ENCODE data around the gene CDKN2B.
"Not testable (repeated sequence)": the region's sequence is repeated elsewhere in the genome, so short reads cannot be mapped to it uniquely, and the experiment has no call there.

The CDKN2B gene

GRCh38 chr9:21965401-21965951 lies 43.6 kb downstream of the CDKN2B start:
- peaks cover 90% of the 10 kb centered on the region for H3K27me3 Mint-ChIP-seq
- H3K27ac Mint-ChIP-seq, result peak overlapping the region; percentile 14
- H3K36me3 Mint-ChIP-seq (ENCODE audit: low read depth), result no peaks in the 10 kb centered on the region
- intact Hi-C loops (cut with micrococcal nuclease), result loop anchor here (10.0 kb wide), 1 partner anchor 151 kb away; no protein-coding TSS in a partner anchor
- H3K9me3 Mint-ChIP-seq, result no peaks in the 10 kb centered on the region
- H3K4me1 Mint-ChIP-seq (ENCODE audit: low read depth), result peaks cover 55% of the 10 kb centered on the region
- peak overlapping the region; percentile 67 for H3K4me3 Mint-ChIP-seq

- Mint-ChIP-seq H3K4me1 (ENCODE audit: low read depth) (peaks cover 49% of the 10 kb centered on the region), H3K27ac (peak overlapping the region; percentile 14)
Observed at GRCh38 chr9:21964925-21965385, 44.1 kb downstream of the CDKN2B start.

GRCh38 chr9:21961569-21961968 lies 47.5 kb downstream of the CDKN2B start:
- Mint-ChIP-seq H3K36me3 (ENCODE audit: low read depth) (no peaks in the 10 kb centered on the region), H3K4me1 (ENCODE audit: low read depth) (peaks cover 19% of the 10 kb centered on the region), H3K27ac (no peak overlapping the region), H3K4me3 (no peak overlapping the region), H3K9me3 (no peaks in the 10 kb centered on the region), H3K27me3 (peaks cover 68% of the 10 kb centered on the region)
- intact Hi-C loops (cut with micrococcal nuclease), result loop anchor here (10.0 kb wide), 1 partner anchor 147 kb away; no protein-coding TSS in a partner anchor

More at GRCh38 chr9:21964925-21965385, 44.1 kb downstream of the CDKN2B start:
- Mint-ChIP-seq H3K4me3 (peak overlapping the region; percentile 67), H3K9me3 (no peaks in the 10 kb centered on the region), H3K36me3 (ENCODE audit: low read depth) (no peaks in the 10 kb centered on the region), H3K27me3 (peaks cover 90% of the 10 kb centered on the region)
- intact Hi-C loops (cut with micrococcal nuclease), result loop anchor here (10.0 kb wide), 1 partner anchor 150 kb away; no protein-coding TSS in a partner anchor

GRCh38 chr9:21959268-21959667 lies 49.8 kb downstream of the CDKN2B start:
- H3K27me3 Mint-ChIP-seq, result peaks cover 53% of the 10 kb centered on the region
- not testable (repeated sequence) for H3K36me3 Mint-ChIP-seq (ENCODE audit: low read depth); H3K4me1 Mint-ChIP-seq (ENCODE audit: low read depth); H3K9me3 Mint-ChIP-seq; H3K27ac Mint-ChIP-seq; H3K4me3 Mint-ChIP-seq
- intact Hi-C loops (cut with micrococcal nuclease), result loop anchor here (10.0 kb wide), 1 partner anchor 74 kb away; no protein-coding TSS in a partner anchor

GRCh38 chr9:21958833-21959232 lies 50.3 kb downstream of the CDKN2B start:
- intact Hi-C loops (cut with micrococcal nuclease), result loop anchor here (10.0 kb wide), 1 partner anchor 74 kb away; no protein-coding TSS in a partner anchor

More at GRCh38 chr9:21958833-21959232, 50.3 kb downstream of the CDKN2B start:
- H3K27me3 Mint-ChIP-seq, result peaks cover 51% of the 10 kb centered on the region
- no peaks in the 10 kb centered on the region for H3K4me1 Mint-ChIP-seq (ENCODE audit: low read depth)
- H3K27ac Mint-ChIP-seq, result no peak overlapping the region
- H3K9me3 Mint-ChIP-seq, result no peaks in the 10 kb centered on the region
- no peak overlapping the region for H3K4me3 Mint-ChIP-seq
- no peaks in the 10 kb centered on the region for H3K36me3 Mint-ChIP-seq (ENCODE audit: low read depth)

Measured in dendritic cell treated with granulocyte-macrophage colony-stimulating factor and Interleukin-4, amounts not matched to agents 40 ng/mL and 50 ng/mL, for 4 days (primary cell).